Glutamatergic neuron (in vitro differentiated cells): Measurements from ENCODE around the gene HAUS2. TPM values are rescaled to one million over a fixed set of nuclear protein-coding genes. Genes with fewer than 3 reads are reported as not detected.

Experiments used
- DNase-seq: peaks from one replicate; pipeline ENCODE4 v3.0.0; 2022
- H3K27ac Mint-ChIP-seq: one replicate; pipeline ENCODE4 v1.8.0; 2020; ENCODE audit warnings: mild to moderate bottlenecking, mixed read lengths, inconsistent platforms; ENCODE audit not compliant: unreplicated experiment
- H3K27me3 Mint-ChIP-seq: one replicate; pipeline ENCODE4 v1.8.0; 2020; ENCODE audit warnings: mild to moderate bottlenecking, moderate library complexity, mixed read lengths, inconsistent platforms; ENCODE audit not compliant: unreplicated experiment
- H3K36me3 Mint-ChIP-seq: one replicate; pipeline ENCODE4 v1.8.0; 2020; ENCODE audit warnings: mild to moderate bottlenecking, mixed read lengths, inconsistent platforms; ENCODE audit not compliant: unreplicated experiment
- H3K4me1 Mint-ChIP-seq: one replicate; pipeline ENCODE4 v1.8.0; 2020; ENCODE audit warnings: mild to moderate bottlenecking, low read depth, mixed read lengths, inconsistent platforms; ENCODE audit not compliant: unreplicated experiment
- H3K4me3 Mint-ChIP-seq: one replicate; pipeline ENCODE4 v1.8.0; 2020; ENCODE audit warnings: mild to moderate bottlenecking, mixed read lengths, inconsistent platforms; ENCODE audit not compliant: unreplicated experiment
- H3K9me3 Mint-ChIP-seq: one replicate; pipeline ENCODE4 v1.8.0; 2020; ENCODE audit warnings: mild to moderate bottlenecking, moderate library complexity, mixed read lengths, inconsistent platforms; ENCODE audit not compliant: unreplicated experiment
- total RNA-seq: library from RNA; stranded (reverse); fragmentation: NEBNext Ultra II Directional; extraction: Animal tissue kit (Norgen Biotek cat#: 25700); gene quantifications from one replicate; pipeline ENCODE4 v1.2.1, GENCODE V29; 2021; ENCODE audit not compliant: unreplicated experiment
- TF ChIP-seq, protein P1 (sequence below): fragments of 200-600 bp; sonication (generic); IDR thresholded peaks from one replicate; pipeline ENCODE4 v1.5.0; 2021; ENCODE audit not compliant: partially characterized antibody, unreplicated experiment

Gene HAUS2
- total RNA-seq, 1 donor from 2014 or later = 24.5 TPM

DNA sequence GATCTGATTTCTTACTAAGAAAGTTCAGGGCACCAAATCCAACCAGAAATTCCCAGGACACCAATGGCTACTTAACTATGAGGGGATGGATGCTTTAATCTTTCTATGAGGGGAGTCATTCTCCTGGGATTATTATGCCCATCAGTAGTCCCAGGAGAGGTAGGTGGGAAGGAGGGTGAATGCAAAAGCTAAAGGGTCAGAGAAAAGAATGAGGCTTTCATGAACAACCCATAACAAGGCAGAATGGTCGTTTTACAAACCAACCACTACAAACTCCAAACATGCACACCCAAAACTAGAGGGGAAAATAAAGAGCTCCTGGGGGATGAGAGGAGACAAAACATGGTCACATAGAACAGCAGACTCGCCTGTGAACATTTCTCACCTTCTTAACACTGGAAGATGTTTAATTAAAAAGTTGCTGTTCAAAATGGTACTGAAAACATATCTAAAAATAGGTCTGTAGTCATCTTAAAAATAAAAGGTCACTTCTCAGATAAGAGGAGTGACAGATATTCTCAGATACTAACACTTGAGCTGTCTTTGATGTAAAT lies 30.4 kb downstream of the HAUS2 start:
- Mint-ChIP-seq H3K4me1 (peaks cover 38% of the 10 kb centered on the region), H3K4me3 (peak overlapping the region; percentile 1), H3K27me3 (peaks cover 5% of the 10 kb centered on the region), H3K36me3 (no peaks in the 10 kb centered on the region), H3K27ac (no peak overlapping the region), H3K9me3 (peaks cover 17% of the 10 kb centered on the region)
- TF ChIP-seq, protein P1, sequence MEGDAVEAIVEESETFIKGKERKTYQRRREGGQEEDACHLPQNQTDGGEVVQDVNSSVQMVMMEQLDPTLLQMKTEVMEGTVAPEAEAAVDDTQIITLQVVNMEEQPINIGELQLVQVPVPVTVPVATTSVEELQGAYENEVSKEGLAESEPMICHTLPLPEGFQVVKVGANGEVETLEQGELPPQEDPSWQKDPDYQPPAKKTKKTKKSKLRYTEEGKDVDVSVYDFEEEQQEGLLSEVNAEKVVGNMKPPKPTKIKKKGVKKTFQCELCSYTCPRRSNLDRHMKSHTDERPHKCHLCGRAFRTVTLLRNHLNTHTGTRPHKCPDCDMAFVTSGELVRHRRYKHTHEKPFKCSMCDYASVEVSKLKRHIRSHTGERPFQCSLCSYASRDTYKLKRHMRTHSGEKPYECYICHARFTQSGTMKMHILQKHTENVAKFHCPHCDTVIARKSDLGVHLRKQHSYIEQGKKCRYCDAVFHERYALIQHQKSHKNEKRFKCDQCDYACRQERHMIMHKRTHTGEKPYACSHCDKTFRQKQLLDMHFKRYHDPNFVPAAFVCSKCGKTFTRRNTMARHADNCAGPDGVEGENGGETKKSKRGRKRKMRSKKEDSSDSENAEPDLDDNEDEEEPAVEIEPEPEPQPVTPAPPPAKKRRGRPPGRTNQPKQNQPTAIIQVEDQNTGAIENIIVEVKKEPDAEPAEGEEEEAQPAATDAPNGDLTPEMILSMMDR = no peak
- no peak for DNase-seq

DNA sequence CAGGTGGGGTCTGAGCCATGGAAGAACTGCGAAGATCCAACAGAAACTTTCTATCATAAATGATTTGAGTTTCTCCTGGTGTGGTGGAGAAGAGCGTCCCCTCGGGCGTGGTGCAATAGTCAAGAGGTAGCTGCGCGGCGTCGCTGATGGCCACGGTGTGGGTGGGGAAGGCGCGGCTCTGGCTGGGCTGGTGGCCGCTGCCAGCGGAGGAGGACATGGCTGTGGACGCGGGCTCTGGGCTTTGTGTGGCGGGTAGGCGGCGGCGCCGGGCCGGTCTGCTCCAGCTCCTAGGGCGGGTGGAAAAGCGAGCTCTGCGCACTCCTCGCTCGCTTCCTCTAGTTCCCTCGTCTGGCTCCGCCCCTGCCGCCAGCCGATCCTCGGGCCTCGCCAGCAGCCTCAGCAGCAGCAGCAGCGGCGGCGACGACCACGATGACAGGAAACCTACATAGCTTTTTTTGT lies 32.7 kb downstream of the HAUS2 start:
- Mint-ChIP-seq H3K27ac (peak overlapping the region; percentile 69), H3K36me3 (no peaks in the 10 kb centered on the region), H3K9me3 (peaks cover 6% of the 10 kb centered on the region), H3K27me3 (peaks cover 5% of the 10 kb centered on the region), H3K4me3 (peak overlapping the region; percentile 93), H3K4me1 (peaks cover 45% of the 10 kb centered on the region)
- DNase-seq = peak; percentile 90
- TF ChIP-seq, protein P1 = no peak

DNA sequence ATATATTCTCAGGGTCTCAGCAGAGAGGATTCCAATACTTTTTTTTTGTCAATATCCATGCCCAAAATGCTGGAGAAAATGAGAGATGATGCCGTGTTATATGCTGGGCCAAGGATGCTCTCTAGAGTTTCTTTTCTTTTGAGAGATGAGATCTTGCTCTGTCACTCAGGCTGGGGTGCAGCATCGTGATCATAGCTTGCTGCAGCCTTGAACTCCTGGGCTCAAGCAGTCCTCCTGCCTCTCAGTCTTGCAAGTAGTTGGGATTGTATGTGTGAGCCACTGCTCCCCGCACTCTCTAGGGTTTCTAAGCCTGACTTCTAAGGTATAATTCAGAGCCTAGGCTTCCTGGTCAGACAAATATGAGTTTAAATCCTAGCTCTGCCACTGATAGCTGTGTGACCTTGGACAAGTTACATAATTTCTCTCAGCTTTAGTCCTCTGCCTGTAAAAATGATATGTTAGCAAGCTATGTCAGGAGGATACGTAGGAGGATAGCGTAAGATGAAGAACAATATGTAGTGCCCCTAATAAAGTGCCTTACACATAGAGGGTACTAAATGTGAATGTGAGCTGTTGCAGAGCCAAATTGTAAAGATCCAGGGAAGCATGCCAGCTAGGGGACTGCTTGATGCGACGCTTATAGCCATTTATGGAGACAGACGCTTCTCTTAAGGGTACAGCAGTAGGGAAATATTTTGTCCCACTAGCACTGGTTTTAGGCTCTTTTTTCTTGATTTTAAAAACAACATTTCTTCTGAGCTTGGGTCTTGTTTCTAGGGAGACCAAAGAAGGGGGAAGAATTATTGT lies 34.1 kb downstream of the HAUS2 start:
- Mint-ChIP-seq H3K27ac (no peak overlapping the region), H3K27me3 (peaks cover 2% of the 10 kb centered on the region), H3K36me3 (no peaks in the 10 kb centered on the region), H3K9me3 (peaks cover 3% of the 10 kb centered on the region), H3K4me1 (peaks cover 40% of the 10 kb centered on the region), H3K4me3 (peak overlapping the region; percentile 93)
- DNase-seq = no peak
- TF ChIP-seq, protein P1 = no peak

DNA sequence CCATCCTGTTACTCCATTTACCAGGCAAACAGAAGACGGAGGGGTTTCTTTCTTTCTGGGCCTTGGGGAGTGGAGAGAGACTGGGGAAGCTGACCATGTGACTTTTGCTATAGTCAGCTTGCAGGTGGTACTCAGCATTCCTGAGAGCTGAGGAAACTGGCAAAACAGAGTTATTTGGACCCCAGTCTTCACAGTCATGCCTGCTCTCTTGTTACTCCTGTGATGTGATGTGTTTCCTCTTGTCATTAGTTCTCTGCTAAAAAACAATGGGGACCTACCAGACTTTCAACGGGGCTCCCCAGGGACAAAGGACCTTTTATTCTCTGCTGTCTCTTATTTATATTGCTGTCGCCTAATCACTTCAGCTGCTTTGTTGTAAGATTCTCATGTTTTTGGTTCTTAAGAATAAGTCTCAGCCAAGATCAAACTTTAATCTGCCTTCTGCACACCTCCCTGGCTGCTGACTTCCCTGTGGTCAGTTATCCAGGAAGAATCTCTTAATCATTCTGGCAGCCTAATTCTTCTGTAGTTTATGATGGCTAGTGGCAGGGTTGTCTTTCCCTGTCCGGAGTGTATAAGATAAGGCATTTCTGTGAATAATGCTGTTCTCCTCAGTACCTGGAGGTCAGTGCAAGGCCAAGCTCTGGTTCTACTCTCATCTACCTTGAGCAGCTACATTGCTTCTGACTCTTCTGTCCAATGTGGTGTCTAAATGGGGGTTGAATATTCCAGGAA lies 35.6 kb downstream of the HAUS2 start:
- H3K4me1 Mint-ChIP-seq = peaks cover 39% of the 10 kb centered on the region
- peaks cover 2% of the 10 kb centered on the region for H3K27me3 Mint-ChIP-seq
- peaks cover 3% of the 10 kb centered on the region for H3K9me3 Mint-ChIP-seq
- DNase-seq = no peak
- TF ChIP-seq, protein P1 = no peak
- H3K36me3 Mint-ChIP-seq = no peaks in the 10 kb centered on the region
- no peak overlapping the region for H3K27ac Mint-ChIP-seq
- peak overlapping the region; percentile 5 for H3K4me3 Mint-ChIP-seq
